ENCODE results near the gene DCAF8L2.
A peak's percentile ranks its signal among the peaks of the same experiment; 100 is the strongest.
"Not testable (repeated sequence)": the region's sequence is repeated elsewhere in the genome, so short reads cannot be mapped to it uniquely, and the experiment has no call there.

The DCAF8L2 gene

GRCh38 chrX:27590044-27590443 is at the start of gene DCAF8L2:
Gene DCAF8L2, plus strand, starts transcription at chrX:27590344. Its CDS starts 156,552 bp downstream, at chrX:27746896.
- no peak for DNase-seq

GRCh38 chrX:27541161-27541560 is 49.0 kb upstream of the DCAF8L2 start:
- DNase-seq, result not testable (repeated sequence)

DNA sequence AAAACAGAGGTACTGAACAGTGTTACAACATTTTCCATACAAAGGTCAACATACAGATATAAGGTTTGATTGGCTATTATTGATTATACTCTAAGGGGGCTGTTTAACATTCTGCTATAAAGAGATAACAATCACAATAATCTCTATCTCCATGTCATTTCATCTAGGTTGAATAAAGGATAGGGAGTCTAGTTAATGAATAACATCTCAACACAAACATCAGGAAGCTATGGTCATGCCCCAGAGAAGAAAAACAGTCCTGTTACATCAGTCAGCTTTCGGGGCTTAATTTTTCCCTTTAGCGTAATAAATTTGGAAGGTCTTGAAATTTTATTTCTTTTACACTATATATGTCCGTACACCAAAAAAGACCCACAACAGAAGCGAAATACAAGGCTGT is 41.5 kb upstream of the DCAF8L2 start:
- no peak for DNase-seq

DNA sequence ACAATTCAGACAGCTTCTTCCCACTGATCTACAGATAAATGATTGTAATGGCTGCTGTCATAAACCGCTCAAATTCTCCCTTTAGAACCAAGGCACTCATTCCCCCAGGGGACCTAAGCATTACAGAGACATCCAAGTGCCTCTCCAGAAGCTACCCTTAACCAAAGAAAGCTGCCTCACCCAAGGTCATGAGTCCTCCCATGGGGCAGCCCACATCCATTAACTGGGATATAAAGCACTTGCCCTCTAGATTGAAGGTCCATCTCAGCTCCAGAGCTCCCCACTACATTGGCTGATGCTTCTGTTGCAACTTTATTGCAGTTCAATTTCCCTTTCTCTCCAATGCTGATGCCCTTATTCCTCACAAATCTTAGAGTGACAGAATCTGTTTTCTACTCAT is 40.5 kb upstream of the DCAF8L2 start:
- no peak for DNase-seq

- DNase-seq, result peak; percentile 8
These were observed 34.6 kb upstream of the DCAF8L2 start for GRCh38 chrX:27555514-27555913.

GRCh38 chrX:27565992-27566391 is 24.2 kb upstream of the DCAF8L2 start:
- DNase-seq, result peak; percentile 13

GRCh38 chrX:27571164-27571563 is 19.0 kb upstream of the DCAF8L2 start:
- DNase-seq, result no peak

GRCh38 chrX:27575565-27575964 is 14.6 kb upstream of the DCAF8L2 start:
- no peak for DNase-seq

DNA sequence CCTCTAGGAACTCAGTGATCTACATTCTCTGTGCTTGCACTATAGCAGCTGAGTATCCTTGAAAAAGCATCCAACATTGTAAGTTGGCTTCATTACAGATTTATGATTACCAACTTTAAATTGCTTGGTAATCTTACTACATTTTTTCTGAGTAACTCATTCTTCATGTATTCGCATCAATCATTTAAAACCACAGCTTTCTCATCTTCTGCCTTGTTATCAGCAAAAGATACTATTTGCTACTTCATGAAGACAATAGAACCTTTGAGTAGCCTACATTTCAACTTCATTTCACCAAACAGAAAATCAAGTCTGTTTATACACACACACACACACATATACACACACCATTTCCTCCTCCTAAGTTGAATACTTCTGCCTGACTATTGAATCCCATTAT is 6.2 kb upstream of the DCAF8L2 start:
- DNase-seq, result no peak

- DNase-seq, result no peak
These were observed 1.8 kb downstream of the DCAF8L2 start for GRCh38 chrX:27591938-27592337.

DNA sequence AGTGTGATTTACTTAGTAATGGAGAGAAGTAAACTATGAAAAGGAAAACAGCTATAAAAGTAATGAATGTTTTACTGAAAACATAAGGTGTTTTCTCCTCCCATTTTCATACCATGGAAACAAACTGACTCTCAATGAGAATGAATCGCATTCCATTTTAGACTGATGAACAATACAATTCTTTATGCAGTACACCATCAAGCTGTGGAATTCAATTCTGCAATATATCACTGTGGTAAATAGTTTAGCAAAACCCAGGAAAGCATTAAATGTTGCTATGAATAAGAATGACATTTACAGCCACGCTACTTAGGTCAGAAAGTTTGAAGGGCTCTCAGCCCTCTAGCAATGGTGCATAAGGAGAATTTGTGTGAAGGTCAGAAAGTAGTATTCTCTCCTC is 7.4 kb downstream of the DCAF8L2 start:
- DNase-seq, result no peak

- no peak for DNase-seq
These were observed 8.2 kb downstream of the DCAF8L2 start for GRCh38 chrX:27598312-27598711.

GRCh38 chrX:27599928-27600327 is 9.8 kb downstream of the DCAF8L2 start:
- no peak for DNase-seq

- no peak for DNase-seq
These were observed 10.5 kb downstream of the DCAF8L2 start for GRCh38 chrX:27600686-27601085.

DNA sequence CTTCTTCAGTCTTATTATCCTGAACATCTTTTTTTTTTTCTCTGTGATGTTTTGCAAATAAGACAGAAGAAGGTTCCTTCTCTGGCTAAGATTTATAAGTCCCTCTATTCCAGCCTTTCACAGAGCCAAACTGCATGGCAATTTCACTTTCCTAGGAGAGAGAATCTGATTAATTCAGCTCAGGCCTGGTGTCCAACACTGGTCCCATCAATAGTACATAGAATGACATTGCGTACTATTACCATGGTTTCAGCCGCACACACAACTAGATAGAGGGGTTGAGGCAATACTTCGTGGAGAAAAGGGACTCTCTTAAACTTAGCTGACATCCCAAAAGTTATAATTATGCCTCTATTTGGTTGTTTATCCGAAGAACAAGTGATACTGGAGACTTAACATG is 18.5 kb downstream of the DCAF8L2 start:
- no peak for DNase-seq

DNA sequence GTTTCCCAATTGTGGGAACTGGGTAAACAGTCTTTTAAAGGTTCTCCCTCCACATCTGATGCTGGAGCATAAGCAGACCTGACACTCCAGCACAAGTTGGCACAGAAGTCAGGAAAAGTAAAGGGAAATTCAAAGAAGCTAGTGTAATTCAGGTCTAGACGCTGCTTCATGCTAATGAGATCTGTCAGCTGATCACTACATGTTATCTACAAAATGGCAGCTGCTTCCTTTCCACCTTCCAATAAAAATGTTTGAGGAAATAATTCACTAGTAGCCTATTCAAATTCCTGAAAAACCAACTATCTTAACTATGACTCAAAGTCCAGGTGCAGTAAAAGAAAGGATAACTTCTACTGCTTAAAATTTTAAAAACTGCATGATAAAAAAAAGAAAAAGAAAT is 29.3 kb downstream of the DCAF8L2 start:
- DNase-seq, result no peak

DNA sequence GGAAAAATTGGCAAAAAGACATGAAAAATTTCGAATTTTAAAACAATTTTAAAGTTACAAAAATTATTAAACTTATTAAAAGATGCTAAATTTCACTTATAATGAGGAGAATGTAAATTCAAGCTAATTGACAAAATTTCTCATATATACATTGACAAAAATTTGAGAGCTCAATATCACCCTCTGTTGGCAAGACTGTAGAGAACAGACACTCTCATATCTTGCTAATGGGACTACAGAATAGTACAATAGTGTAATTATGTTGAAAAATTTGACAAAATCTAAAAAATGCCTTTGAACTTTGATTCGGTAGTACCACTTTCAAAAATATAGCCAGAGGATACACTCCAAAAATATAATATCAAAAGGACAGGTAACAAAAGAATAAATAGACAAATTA is 29.8 kb downstream of the DCAF8L2 start:
- DNase-seq, result peak; percentile 9

DNA sequence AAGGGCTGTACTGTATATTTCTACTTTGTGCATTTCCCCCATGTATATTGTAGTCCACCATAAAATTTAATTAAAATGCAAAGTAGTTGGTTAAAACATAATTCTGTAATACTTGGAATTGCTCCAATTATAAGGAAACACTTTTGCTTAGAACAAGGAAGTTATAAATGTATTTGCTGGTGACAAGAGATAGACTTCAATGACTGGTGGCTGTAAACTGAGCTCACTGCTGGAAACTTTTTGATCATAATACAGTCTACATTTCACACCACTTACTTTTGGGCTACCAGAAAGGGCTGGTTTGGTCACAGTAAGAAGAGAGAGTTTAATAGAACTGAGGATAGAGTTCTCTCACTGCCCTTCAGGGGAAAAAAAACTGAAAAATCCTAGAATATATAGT is 32.7 kb downstream of the DCAF8L2 start:
- no peak for DNase-seq

DNA sequence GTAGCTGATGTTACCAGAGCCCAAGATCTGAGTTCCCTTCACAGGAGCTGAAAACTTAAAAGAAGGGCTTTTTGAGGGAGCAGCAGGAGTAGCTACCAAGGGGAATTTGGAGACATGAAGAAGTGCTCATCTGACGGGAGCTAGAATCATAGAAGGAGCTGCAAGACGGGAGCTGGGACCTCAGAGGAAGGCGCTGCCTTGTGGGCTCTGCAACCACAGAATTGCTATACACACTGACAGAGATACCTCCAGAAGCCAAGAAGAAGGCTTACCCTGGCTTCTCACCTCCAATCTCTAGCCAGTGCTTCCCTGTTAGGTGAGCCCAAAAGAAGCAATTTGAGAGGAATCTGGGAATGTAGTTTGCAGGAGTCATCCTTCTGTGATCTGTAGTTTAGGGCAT is 35.9 kb downstream of the DCAF8L2 start:
- DNase-seq, result no peak

- no peak for DNase-seq
These were observed 43.2 kb downstream of the DCAF8L2 start for GRCh38 chrX:27633328-27633727.

DNA sequence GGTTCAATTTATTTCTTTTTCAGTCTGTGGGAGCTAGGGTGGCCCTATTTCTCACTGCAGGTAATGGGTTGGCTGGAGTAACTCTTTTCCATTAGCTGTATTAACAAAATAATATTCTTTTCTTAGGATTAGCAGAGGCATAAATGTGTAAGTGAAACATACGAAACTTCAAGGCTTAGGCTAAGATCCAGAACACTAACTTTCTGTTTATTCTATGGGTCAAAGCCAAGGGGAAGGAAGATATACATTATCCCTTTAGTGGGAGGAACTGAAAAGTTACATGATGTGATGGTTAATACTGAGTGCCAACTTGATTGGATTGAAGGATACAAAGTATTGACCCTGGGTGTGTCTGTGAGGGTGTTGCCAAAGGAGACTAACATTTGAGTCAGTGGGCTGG is 66.4 kb downstream of the DCAF8L2 start:
- DNase-seq, result no peak

DNA sequence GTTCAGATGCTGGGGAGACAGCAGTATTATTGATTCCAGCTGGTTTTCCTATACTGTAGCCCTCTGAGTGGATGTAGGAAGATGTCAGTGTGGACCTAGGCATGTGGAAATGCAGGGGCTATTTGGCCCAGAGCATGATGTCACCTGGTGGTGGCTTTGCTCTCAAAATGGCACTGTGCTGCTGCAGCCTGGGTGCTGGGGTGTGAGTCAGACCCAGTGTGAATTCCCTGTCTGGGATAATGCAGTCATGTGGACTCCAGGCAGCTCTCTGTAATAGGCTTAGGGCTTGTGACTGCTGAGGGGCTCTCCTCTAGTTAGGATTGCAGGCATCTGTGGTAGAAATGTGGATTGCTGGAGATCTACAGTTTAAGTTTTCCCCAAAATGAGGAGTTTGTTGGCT is 70.7 kb downstream of the DCAF8L2 start:
- DNase-seq, result no peak

DNA sequence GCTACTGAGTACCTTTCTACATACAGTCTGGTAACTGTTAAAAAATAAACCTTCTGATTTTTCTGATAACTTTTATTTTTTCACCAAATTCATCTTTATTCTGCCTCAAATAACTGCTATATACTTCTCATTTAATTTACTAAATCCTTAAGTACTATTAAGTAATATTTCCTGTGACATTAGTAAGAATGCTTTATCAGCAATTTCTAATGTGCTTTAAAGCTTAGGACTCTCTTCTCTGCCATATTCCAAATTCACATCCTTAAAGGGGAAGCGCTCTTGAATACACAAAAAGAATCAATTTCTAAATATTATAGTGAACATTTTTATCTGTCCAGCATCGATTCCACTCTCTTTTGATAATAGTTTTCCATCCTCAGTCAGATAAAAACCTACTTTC is 81.1 kb downstream of the DCAF8L2 start:
- DNase-seq, result no peak

GRCh38 chrX:27674491-27674890 is 84.3 kb downstream of the DCAF8L2 start:
- DNase-seq, result no peak

DNA sequence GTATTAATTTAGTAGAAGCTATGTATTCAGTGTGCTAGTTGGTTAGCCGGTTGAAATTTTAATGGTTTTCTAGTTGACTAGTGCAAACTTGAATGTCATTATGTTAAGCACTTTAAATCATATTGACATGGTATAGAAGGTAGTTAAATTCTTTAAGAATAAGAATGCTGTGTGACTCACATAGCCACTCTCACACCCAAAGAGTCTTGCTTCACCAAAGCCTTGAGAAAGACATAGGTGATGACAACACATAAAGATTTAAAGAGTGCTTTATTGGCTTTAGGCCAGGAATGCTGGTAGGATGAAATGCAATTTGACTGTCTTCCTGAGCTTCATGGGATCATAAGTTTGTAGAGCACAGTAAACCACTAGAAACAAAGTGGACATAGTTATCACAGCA is 85.3 kb downstream of the DCAF8L2 start:
- no peak for DNase-seq

DNA sequence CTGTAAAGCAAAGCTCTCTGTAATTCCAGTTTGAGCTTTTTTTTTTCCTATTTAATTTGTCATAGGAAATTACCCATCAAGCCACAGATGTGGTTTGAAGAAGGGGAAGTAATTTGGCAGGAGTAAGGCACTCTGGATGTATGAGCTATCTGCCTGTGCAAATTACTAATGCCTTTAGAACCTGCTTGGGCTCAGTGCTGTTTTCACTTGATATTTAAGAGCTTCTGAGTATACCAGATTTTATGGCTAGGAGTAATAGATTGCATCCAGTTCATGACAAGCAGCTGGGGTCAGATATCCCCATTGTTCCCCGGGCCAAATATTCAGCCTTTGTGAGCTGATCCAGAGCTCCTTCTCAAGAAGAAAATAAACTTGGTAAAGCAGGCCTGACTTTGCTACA is 89.1 kb downstream of the DCAF8L2 start:
- DNase-seq, result no peak
